ENCODE data around the gene PCYOX1L. TPM values are rescaled to one million over a fixed set of nuclear protein-coding genes. Genes with fewer than 3 reads are reported as not detected.

PCYOX1L gene
- total and polyA plus RNA-seq, 9 of the 15 experiments (the other 6 are each of a cell fraction or from before 2014, with no cell fraction given), result 2.3 to 17.9 (median 6.0) TPM

GRCh38 chr5:149376104-149376503 lies 18.3 kb downstream of the PCYOX1L start:
- FAIRE-seq, result no peak
- Histone ChIP-seq H3K27me3 (ENCODE audit: control insufficient read depth in 2 of 2, insufficient read depth in 2 of 2, low read length in 2 of 2) (no peaks in the 10 kb centered on the region), H4K20me1 (replicated peaks; ENCODE audit: control insufficient read depth, insufficient read depth, low read length) (no peaks in the 10 kb centered on the region), H3K27ac (ENCODE audit: extremely low read depth, low read depth, low read length) (no peak overlapping the region), H3K4me2 (ENCODE audit: insufficient read depth, low read length) (no peak overlapping the region), H3K9ac (ENCODE audit: insufficient read depth in 1 of 2, low read depth in 2 of 2, low read length in 2 of 2) (no peak overlapping the region), H3K36me3 (ENCODE audit: control insufficient read depth, insufficient read depth, low read length) (no peaks in the 10 kb centered on the region), H3K9me1 (ENCODE audit: control insufficient read depth, insufficient read depth, low read length) (no peaks in the 10 kb centered on the region), H2AFZ (ENCODE audit: low read depth, low read length) (no peak overlapping the region), H3K4me3 (no peak overlapping the region), H3K4me1 (replicated peaks in 1 of 2; ENCODE audit: control insufficient read depth in 2 of 2, insufficient read depth in 2 of 2, low read length in 2 of 2) (peaks cover 0 to 13% of the 10 kb centered on the region in 2 experiments; a peak in 2 of 5 replicates), H3K79me2 (ENCODE audit: control insufficient read depth, insufficient read depth, low read length) (no peaks in the 10 kb centered on the region), H3K9me3 (replicated peaks; ENCODE audit: control insufficient read depth, insufficient read depth, low read depth, low read length) (no peaks in the 10 kb centered on the region)
- POLR2A ChIA-PET, result no interaction called here
- CTCF ChIA-PET (ENCODE audit: low intra/inter-chr PET ratio), result no interaction called here
- intact Hi-C loops (cut with micrococcal nuclease), result no loop called here
- no TSS peak for BruUV-seq (replicated peaks)
- in situ Hi-C loops (cut with MboI), result no loop called here
- TF ChIP-seq ZSCAN29 (IDR thresholded peaks at IDR 0.05) (no peak), KLF10 (CRISPR knock-in tag; IDR thresholded peaks at IDR 0.05) (no peak), TRIM28 (IDR thresholded peaks at IDR 0.05) (no peak), ZBTB43 (CRISPR knock-in tag; IDR thresholded peaks at IDR 0.05) (no peak), HNRNPH1 (optimal IDR thresholded peaks at IDR 0.05; ENCODE audit: low read depth, low read length) (no peak), USF2 (CRISPR knock-in tag; IDR thresholded peaks at IDR 0.05) (0 out of 2 replicates have a peak, but pooled peaks have one; percentile 7)
- ATAC-seq, result no peak
- no peak for DNase-seq (ENCODE audit: extremely low read depth in 1 of 4, low spot score in 3 of 4)
- WGBS (ENCODE audit: insufficient coverage, low coverage, missing lambda C conversion rate), result 55% methylated on average over 12 of the region's 12 CpGs

Measured in K562 (cell line).